Left renal pelvis (tissue), 4 donors: ENCODE results near the gene SYPL1. TPM values are rescaled to one million over a fixed set of nuclear protein-coding genes. Genes with fewer than 3 reads are reported as not detected.

Experiments
- DNase-seq, 4 donors: peaks; one replicate each; pipeline ENCODE4 v3.0.0-alpha.2; 2013; ENCODE audit warnings: low read depth in 4 of 4, low spot score in 3 of 4
- polyA plus RNA-seq, 4 donors: library from polyadenylated mRNA; unstranded; fragments of 120-200 nt; gene quantifications; one replicate each; pipeline ENCODE4 v1.2.1, GENCODE V29; 2013; ENCODE audit not compliant: insufficient read length in 4 of 4

SYPL1 gene
- polyA plus RNA-seq, 4 donors: 121 to 168 (median 138) TPM

DNA sequence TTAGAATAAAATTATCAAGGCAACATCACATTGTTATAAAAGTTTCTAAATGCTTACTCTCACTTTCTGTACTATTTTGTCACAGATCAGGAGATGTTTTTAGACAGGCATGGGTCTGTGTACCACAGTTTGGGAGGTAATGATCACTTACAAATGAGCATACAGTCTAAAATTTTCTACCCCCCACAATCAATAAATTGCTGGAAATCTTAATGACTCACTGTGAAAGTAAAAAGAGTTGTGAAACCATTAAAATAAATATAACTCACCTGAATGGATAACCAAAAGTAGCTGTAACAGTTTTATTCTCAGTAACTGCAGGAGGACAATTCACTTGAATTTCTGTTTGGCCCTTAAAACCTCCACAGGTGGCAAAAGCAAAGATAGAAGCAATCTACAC lies 13.2 kb downstream of the SYPL1 start:
- DNase-seq: no peak

DNA sequence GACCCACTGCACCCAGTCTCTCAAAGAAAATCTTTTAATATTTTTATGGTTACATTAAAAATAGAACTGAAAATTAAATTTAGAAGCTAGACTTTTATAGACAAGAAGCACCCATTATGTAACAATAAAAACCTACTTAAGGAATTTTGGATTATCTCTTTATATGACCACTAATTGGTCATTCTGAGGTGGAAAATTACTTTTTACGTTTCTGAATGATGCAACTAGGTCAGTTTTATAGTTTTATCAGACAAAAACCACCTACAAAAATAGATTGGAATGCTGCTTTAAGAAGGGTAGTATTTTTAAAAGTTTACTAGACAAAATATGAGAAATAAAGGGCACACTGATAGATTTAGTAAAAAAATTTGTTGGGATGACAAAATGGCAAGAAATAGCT lies 16.5 kb downstream of the SYPL1 start:
- no peak for DNase-seq

DNA sequence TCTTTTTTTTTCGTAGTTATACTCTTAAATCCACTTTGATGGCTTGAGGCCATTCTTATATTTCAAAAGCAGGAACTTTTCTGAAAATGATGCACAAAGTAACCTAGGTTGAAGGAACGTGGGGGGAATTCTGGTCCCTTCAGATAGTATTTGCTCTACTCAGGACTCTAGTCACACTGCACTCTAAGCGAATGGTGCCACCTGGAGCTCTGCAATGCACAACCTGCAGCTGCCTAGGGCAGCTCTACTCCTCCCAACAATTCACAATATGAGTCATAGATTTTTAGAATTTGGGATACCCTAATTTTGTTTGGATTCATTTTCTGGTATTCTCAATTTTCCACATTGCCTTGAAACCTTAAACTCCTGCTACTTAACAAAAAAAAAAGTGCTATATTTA lies 17.3 kb downstream of the SYPL1 start:
- no peak for DNase-seq

DNA sequence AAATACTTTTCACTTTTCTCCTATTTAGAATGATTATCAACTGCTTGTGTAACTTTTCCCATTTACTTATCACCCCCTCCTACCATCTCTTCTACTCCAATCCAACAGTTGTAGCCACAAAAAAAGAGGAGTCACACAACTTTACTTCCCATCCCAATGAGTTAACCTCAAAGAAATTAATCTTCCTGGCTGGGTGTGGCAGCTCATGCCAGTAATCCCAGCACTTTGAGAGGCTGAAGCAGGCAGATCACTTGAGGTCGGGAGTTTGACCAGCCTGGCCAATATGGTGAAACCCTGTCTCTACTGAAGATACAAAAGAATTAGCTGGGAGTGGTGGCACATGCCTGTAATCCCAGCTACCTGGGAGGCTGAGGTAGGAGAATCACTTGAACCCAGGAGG lies 19.9 kb downstream of the SYPL1 start:
- no peak for DNase-seq

DNA sequence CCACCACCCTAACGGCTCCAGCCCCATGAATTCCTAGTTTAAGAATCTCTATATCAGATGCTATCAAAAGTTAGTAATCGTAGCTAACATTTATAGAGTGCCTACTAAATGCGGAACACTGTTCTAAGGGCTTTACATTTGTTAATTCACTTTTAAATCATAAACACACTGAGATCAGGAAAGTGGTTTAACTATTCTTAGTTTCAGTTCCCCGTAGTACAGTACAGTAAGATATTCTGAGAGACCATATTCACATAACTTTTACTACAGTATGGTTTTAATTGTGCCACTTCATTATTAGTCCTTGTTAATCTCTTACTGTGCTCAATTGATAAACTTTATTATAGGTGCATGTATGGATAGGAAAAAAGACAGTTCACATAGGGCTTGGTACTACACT lies 22.5 kb downstream of the SYPL1 start:
- DNase-seq: no peak

DNA sequence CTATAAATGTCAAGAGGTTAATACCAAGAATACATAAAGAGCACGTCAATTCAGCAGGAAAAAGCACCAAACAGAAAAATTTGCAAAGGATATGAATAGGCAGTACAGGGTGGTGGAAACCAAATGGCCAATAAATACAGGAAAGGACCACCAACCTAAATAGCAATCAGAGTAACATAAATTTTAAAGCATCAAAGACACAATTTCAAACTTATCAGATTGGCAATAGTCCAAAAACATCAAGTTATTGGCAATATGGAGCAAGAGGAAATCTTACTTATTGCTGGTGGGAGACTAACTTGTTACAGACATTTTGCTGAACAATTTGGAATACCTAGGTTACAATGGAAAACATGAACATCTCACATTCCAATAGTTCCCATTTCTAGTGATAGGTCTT lies 24.1 kb downstream of the SYPL1 start:
- DNase-seq: no peak

DNA sequence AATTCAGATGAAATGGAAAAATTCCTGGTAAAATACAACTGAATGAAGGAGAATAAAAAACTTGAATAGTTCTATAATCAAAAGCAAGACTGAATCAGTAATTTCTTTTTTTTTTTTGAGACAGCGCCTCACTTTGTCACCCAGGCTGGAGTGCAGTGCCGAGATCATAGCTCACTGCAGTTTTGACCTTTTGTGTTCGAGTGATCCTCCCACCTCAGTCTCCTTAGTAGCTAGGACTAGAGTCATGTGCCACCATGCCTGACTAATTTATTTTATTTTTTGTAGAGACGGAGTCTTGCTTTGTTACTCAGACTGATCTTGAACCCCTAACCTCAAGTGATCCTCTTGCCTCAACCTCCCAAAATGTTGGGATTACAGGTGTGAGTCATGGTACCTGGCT lies 26.1 kb downstream of the SYPL1 start:
- DNase-seq: no peak

DNA sequence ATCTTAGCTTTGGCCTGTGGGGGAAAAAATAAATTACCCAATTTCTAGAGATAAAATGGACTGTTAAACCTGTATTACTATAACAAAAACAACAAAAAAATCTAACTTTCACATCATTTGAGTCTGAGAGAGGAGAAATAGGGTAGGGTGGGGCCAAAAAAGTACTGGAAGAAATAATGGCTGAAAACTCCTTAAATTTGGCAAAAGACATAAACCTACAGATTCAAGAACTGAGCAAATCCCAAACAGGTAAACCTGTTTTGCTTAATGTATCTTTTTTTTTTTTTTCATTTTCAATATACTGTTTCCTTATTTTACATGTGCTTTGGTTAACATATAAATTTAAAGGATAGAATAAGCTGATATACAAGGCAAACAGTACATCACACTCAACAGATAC lies 27.1 kb downstream of the SYPL1 start:
- no peak for DNase-seq

DNA sequence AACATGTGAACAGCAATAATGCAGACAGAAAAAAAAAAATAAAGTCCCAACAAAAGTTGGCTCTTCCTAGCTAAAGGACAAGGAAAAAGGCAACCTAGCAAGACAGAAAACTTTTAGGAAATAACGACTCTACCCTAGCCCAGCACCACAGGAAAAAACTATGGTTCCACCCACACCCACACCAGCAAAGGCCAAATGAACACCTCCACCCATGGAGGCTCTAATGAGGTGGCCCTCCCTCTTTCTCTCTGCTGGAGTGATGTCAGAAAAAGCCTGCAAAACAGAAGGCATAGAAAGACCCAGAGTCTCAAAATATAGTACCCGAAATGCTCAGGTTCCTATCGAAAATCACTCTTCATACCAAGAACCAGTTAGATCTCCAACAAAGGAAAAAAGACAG lies 28.4 kb downstream of the SYPL1 start:
- DNase-seq: no peak

DNA sequence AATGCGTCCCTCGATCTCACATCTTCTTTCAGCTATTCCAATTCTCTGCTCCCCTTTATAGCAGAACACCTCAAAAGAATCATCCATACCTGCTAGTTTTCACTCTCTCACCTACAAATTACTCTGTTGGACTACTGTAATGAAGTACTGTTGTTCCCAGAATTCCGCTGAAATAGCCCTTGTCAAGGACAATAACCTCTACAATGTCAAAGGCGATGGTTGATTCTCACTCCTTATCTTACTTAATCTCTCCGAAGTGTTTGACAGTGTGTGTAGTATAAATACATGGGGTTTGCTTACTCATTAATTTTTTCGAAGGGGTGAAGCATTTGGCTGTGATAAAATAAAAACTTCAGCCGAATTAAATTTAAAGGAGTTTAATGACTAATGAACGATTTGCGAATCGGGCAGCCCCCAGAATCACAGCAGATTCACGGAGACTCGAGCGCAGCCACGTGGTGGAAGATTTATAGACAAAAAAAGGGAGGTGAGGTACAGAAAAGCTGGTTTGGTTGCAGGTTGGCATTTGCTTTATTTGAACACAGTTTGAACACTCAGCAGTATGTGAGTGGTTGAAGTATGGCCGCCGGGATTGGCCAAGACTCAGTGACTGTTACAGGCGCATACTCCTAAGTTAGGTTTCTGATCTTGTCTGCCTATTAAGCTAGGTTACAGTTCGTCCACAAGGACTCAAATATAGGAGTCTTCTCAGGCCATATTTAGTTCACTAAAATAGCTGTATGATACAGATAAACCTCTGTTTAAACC lies 29.8 kb downstream of the SYPL1 start:
- no peak for DNase-seq

DNA sequence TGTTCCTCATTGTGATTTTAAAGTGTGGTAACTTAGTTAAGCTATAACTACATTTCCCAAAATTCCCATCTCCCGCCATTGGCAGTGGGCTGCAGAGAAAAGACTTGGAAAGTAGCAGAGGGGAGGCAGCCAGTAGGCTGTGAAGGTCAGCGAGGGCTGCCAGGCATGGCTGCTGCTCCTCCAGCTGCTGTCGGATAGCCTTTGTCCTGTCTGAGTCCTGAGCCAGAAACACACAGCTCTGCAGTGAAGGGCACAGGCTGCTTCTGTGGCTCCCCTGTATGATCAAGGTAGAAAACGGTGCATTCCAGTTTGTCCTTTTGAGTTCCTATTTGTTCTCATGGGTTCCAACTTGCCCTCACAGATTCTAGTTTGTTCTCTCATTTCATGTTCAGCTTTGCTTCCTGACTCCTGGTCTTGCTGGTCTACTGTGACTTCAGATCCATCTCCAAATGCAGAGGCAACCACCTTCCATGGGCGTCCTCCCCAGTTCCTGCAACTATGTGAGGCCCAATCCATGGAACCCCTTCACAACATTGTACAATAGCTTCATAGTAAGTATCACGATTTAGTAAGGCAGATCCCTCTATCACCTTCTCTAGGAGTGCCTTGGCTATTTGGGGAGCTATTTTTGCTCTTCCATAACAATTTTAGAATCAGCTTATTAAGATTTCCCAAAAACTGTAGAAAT lies 31.7 kb downstream of the SYPL1 start:
- DNase-seq: no peak

DNA sequence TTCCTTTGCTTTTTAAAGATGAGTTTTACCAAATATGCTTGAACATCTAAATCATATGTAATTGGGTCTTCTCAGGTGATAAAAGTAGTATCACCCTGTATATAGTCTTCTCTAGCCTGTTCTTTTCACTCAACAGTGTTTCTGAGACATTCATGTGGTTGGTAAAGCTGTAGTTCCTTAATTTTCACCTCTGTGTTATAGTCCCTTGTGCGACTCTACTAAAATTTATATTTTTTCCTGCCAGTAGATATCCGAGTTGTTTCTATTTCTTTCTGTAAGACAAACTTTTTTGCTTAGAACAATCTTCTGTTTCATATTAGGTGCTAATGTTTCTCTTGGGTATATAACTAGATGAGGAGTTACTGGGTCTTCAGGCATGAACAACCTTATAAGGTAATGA lies 35.6 kb downstream of the SYPL1 start:
- no peak for DNase-seq

DNA sequence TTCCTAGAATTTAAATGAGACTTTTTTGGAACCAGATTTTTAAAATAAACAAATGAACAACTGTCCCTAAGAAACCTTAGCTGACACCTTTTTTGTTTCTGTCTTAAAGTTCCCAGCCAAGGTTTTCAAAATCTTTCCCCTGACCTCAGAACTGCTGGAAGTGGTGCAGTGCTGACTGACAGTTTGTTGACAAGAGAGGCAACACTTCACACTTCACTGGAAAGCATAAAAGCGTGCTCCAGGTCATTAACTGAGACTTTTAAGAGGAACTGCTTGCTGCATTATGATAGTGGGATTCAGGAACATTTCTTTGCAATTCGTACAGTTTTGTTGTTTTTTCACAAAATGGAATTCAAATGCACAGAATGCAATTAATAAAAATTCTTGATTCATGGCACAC lies 36.2 kb downstream of the SYPL1 start:
- DNase-seq: no peak

DNA sequence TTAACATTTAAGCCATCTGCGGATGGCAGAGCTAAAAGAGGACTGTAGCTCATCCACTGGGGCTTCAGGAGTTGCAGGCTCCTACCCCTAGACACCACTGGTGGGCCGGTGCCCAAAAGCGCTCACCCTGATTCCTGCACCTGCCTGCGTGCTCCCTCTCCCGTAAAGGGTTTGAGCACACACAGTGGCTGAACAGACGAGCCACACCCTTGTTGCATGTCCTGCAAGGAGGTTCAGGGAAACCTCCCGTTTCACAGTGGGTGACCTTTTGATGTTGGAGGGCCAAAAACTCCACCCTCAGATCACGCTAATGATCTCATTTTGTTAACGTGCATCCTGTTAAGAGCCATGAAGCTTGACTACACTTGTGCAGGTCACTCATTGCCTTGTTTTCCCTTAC lies 37.9 kb downstream of the SYPL1 start:
- no peak for DNase-seq

DNA sequence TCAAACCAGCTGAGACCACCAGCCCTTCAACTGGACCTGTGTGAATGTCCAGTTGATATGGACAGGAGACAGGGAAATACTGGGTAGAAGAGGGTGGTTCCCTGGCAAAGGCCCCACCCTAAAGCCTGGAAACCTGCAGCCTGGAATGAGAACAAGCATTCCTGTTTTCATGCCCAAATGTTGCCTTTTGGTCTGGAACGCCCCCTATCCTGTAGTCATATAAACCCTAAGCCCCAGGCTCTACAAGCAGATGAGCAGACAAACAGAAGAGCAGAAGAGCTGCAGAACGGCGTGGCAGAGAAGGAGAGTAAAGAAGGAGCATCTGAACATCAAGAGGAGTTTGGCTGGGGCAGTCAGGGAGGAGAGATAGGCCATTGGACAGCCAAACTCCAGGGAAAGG lies 38.4 kb downstream of the SYPL1 start:
- no peak for DNase-seq

DNA sequence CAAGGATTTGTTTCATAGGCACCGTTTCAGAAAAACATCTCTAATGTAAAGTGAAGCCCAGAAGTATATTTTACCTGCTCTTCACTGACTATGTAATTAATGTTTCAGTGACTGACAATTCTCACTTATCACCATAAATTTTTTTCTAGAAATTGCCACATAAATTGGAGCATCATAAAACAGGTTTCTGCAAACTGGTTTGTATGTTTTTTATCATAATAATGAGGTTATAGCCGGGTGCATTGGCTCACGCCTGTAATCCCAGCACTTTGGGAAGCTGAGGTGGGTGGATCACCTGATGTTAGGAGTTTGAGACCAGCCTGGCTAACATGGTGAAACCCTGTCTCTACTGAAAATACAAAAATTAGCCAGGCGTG lies 39.4 kb downstream of the SYPL1 start:
- no peak for DNase-seq

DNA sequence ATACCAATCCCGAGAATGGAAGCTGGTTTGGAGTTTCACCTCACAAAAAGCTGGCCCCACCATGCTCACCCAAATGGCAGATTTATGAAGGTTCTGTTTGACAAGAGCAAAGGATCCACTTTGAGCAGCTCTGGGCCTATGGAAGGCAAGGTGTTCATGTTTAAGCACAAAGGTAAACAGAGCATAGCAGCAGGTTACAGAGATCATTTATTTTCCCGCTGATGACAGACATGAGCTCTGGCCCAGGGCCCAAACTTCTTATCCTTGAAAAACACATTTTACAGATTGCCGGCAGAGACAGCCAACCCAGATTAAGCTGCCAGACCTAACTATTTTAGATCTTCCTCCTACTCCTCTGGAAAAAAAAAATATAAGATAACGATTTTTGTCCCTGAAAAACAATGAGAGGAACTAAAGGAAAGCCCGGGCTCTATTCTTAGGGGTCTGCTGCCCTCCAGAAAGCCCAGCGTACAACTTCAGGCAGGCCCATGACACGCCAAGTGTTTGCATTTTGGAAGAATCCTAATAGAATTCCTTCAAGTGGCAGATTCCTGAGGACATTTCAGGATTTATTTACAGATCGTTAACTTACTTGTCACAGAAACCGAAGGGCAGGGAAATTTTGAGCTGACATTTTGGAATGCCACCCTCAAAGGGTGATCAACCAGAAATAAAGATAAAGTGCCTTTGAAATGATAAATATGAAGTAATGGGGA lies 40.0 kb downstream of the SYPL1 start:
- no peak for DNase-seq

DNA sequence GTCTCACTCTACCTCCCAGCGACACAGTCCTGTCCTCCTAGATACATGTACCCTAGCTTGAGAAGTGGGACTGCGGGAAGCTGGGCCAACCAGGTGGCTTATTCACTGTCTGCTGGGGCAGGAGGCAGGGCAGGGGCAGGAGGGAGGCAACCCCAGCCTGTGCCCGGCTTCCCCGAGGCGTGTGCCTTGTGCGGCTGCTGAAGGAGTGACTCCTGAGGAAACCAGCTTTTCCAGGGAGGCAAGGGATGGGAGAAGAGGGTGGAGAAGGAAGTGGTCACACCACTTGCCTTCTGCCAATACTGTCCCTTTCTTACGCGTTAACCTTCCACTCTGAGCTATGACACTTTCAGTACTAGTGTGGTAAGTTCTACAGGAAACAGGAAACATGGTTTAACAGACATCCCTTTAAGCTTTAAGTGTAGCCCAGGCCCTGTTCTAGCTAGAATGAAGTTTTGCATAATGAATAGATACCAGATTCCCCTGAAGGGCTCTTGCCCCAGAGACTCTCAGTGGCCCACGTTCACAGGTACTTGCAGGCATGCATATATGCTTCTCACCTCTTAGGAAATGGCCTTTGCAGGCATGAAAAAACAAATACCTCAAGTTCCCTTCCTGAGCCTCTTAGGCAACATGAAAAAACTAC lies 40.6 kb downstream of the SYPL1 start:
- DNase-seq: no peak

DNA sequence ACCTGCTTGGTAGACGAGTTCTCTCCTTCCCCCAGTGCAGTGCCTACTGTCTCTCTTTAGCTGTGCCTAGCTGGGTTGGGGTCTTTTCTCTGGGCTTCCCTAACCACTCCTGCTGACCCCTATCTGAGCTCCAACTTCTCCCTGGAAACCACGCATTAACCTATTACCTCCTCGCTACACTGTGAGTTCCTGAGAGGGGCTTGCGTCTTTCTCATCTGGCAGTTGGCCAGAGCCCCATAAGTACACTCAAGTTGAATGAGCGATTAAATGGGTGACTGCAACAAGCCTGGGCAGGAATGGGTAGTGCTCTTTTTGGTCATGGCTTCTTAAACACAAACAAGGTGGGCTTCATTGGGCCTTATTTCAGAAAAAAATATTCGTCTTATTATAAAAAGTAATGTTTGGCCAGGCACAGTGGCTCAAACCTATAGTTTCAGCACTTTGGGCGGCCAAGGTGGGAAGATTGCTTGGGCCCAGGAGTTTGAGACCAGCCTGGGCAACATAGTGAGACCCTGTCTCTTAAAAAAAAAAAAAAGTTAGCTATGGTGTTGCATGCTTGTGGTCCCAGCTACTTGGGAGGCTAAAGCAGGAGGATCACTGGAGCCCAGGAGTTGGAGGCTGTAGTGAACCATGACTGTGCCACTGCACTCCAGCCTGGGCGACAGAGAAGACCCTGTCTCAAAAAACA lies 41.4 kb downstream of the SYPL1 start:
- no peak for DNase-seq

DNA sequence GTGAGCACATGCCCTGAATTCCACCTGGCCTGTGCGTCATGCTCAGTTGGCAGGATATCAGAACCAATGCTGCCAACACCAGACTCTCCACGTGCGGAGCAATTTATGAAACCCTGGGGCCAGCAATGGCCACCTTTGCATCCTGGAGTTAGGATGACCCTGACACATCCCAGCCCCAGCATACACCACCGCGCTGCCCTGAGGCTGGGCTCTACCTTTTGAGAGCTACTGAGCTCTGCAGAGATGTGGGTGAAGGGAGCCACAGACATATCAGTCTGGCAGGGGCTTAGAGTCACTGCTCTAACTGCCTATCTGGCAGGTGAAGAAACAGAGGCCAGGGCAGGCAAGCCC lies 41.9 kb downstream of the SYPL1 start:
- DNase-seq: no peak
